ENCODE data around the gene P3R3URF.
A peak's percentile ranks its signal among the peaks of the same experiment; 100 is the strongest.

P3R3URF gene

GRCh38 chr1:46133781-46134350, 42.4 kb downstream of the P3R3URF start:
- Histone ChIP-seq H3K9me3 (ENCODE audit: control insufficient read depth, low read length) (no peaks in the 10 kb centered on the region), H3K4me1 (ENCODE audit: control insufficient read depth, insufficient read depth, low read length) (peaks cover 25% of the 10 kb centered on the region), H3K36me3 (ENCODE audit: control insufficient read depth, insufficient read depth, low read length) (no peaks in the 10 kb centered on the region), H3K27ac (ENCODE audit: insufficient read depth, low read depth, low read length, poor library complexity, severe bottlenecking) (peak overlapping the region; percentile 100), H3K27me3 (ENCODE audit: control insufficient read depth, insufficient read depth, low read length, poor library complexity, severe bottlenecking) (no peaks in the 10 kb centered on the region), H3K4me3 (ENCODE audit: insufficient read depth, low read depth, low read length) (peak overlapping the region; percentile 55)
- WGBS, 2 experiments: 40 to 47% methylated on average over 2 to 3 of the region's 3 CpGs

- no peaks in the 10 kb centered on the region for H3K36me3 ChIP-seq (ENCODE audit: control insufficient read depth, insufficient read depth, low read length)
- peak overlapping the region; percentile 55 for H3K4me3 ChIP-seq (ENCODE audit: insufficient read depth, low read depth, low read length)
- H3K4me1 ChIP-seq (ENCODE audit: control insufficient read depth, insufficient read depth, low read length): peaks cover 26% of the 10 kb centered on the region
- WGBS, 2 experiments: 0% methylated on average over 22 of the region's 22 CpGs
- H3K27me3 ChIP-seq (ENCODE audit: control insufficient read depth, insufficient read depth, low read length, poor library complexity, severe bottlenecking): no peaks in the 10 kb centered on the region
- H3K9me3 ChIP-seq (ENCODE audit: control insufficient read depth, low read length): no peaks in the 10 kb centered on the region
- H3K27ac ChIP-seq (ENCODE audit: insufficient read depth, low read depth, low read length, poor library complexity, severe bottlenecking): peak overlapping the region; percentile 100
Observed at GRCh38 chr1:46133181-46133658, 43.1 kb downstream of the P3R3URF start.

DNA sequence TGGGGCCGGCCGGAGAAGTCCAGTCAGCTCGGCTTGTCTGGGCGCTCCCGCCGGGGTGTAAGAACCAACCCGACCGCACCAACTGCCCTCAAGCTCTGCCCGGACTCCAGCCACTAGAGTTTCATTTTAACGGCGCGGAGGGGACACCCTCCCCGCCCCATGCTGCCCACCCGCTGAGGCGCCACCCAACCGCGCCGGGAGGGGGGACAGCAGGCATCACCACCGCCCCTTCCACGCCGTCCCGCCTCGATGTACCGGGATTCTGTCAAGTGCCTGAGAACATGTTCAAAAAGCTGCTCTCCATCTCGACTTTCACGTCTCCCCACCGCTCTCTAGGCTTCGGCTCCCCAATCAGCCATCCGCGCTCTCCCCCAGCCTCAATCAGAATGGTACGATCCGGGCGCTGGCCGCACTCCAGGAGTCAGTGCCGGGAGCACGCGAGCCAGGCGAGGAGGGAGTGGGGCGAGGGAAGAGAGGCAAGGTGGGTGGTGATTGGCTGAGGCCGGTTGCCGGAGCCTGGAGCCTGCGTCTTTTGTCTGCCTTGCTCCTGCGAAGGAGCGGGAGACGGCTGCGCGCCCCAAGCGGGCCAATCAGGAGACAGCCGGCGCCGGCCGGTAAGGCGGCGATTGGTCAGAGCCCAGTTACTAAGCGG, 43.6 kb downstream of the P3R3URF start, which contains the start of gene PIK3R3:
Gene PIK3R3 (minus strand): TSS at position 101 of the 652 bp plus-strand sequence. CDS start 677 bp downstream, outside the sequence.
- Histone ChIP-seq H3K27ac (ENCODE audit: insufficient read depth, low read depth, low read length, poor library complexity, severe bottlenecking) (peak within 1 kb of the TSS; percentile 100), H3K4me3 (ENCODE audit: insufficient read depth, low read depth, low read length) (peak within 1 kb of the TSS; percentile 75), H3K9me3 (ENCODE audit: control insufficient read depth, low read length) (no peaks in the 10 kb centered on the region), H3K27me3 (ENCODE audit: control insufficient read depth, insufficient read depth, low read length, poor library complexity, severe bottlenecking) (no peaks in the 10 kb centered on the region), H3K4me1 (ENCODE audit: control insufficient read depth, insufficient read depth, low read length) (peaks cover 22% of the 10 kb centered on the region), H3K36me3 (ENCODE audit: control insufficient read depth, insufficient read depth, low read length) (no peaks in the 10 kb centered on the region)
- 0% methylated on average over 55 of the region's 55 CpGs for WGBS, 2 experiments

- Histone ChIP-seq H3K27me3 (ENCODE audit: control insufficient read depth, insufficient read depth, low read length, poor library complexity, severe bottlenecking) (no peaks in the 10 kb centered on the region), H3K4me1 (ENCODE audit: control insufficient read depth, insufficient read depth, low read length) (peaks cover 18% of the 10 kb centered on the region), H3K27ac (ENCODE audit: insufficient read depth, low read depth, low read length, poor library complexity, severe bottlenecking) (peak overlapping the region; percentile 100), H3K9me3 (ENCODE audit: control insufficient read depth, low read length) (no peaks in the 10 kb centered on the region), H3K36me3 (ENCODE audit: control insufficient read depth, insufficient read depth, low read length) (no peaks in the 10 kb centered on the region), H3K4me3 (ENCODE audit: insufficient read depth, low read depth, low read length) (peak overlapping the region; percentile 75)
- WGBS, 2 experiments: 0 to 1% methylated on average over 34 to 35 of the region's 38 CpGs
Observed at GRCh38 chr1:46131712-46132528, 44.4 kb downstream of the P3R3URF start.

GRCh38 chr1:46131093-46131492, 45.2 kb downstream of the P3R3URF start:
- no peaks in the 10 kb centered on the region for H3K36me3 ChIP-seq (ENCODE audit: control insufficient read depth, insufficient read depth, low read length)
- H3K4me3 ChIP-seq (ENCODE audit: insufficient read depth, low read depth, low read length): peak overlapping the region; percentile 75
- H3K9me3 ChIP-seq (ENCODE audit: control insufficient read depth, low read length): no peaks in the 10 kb centered on the region
- H3K4me1 ChIP-seq (ENCODE audit: control insufficient read depth, insufficient read depth, low read length): peaks cover 15% of the 10 kb centered on the region
- 0 to 3% methylated on average over 8 to 9 of the region's 10 CpGs for WGBS, 2 experiments
- H3K27ac ChIP-seq (ENCODE audit: insufficient read depth, low read depth, low read length, poor library complexity, severe bottlenecking): no peak overlapping the region
- H3K27me3 ChIP-seq (ENCODE audit: control insufficient read depth, insufficient read depth, low read length, poor library complexity, severe bottlenecking): no peaks in the 10 kb centered on the region

- no peak overlapping the region for H3K27ac ChIP-seq (ENCODE audit: insufficient read depth, low read depth, low read length, poor library complexity, severe bottlenecking)
- peaks cover 15% of the 10 kb centered on the region for H3K4me1 ChIP-seq (ENCODE audit: control insufficient read depth, insufficient read depth, low read length)
- peak overlapping the region; percentile 75 for H3K4me3 ChIP-seq (ENCODE audit: insufficient read depth, low read depth, low read length)
- no peaks in the 10 kb centered on the region for H3K9me3 ChIP-seq (ENCODE audit: control insufficient read depth, low read length)
- 5 to 6% methylated on average over 4 of the region's 5 CpGs for WGBS, 2 experiments
- no peaks in the 10 kb centered on the region for H3K36me3 ChIP-seq (ENCODE audit: control insufficient read depth, insufficient read depth, low read length)
- no peaks in the 10 kb centered on the region for H3K27me3 ChIP-seq (ENCODE audit: control insufficient read depth, insufficient read depth, low read length, poor library complexity, severe bottlenecking)
Observed at GRCh38 chr1:46130606-46131005, 45.7 kb downstream of the P3R3URF start.

DNA sequence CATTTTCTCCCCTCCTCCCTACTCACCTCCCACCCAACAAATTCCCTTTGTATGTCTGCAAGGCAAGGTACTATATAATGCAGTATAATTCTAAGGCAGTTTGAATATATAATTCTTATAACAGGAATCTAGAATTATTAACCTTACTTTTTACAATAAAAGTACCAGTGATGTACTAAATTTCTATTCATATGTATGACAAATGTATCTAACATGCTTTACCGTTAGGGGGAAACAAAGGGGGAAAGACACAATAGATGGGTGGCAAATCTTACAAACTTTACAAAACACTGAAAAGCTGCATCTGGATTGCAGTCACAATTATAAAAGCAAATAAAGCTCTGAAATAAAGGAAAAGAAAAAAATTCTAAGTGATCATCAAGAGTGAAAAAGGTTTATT, 46.2 kb downstream of the P3R3URF start:
- WGBS, 2 experiments: no CpG with 5 or more reads among the region's 1 CpG
- H3K4me1 ChIP-seq (ENCODE audit: control insufficient read depth, insufficient read depth, low read length): peaks cover 15% of the 10 kb centered on the region
- no peak overlapping the region for H3K27ac ChIP-seq (ENCODE audit: insufficient read depth, low read depth, low read length, poor library complexity, severe bottlenecking)

GRCh38 chr1:46128344-46128743, 47.9 kb downstream of the P3R3URF start:
- Histone ChIP-seq H3K36me3 (ENCODE audit: control insufficient read depth, insufficient read depth, low read length) (no peaks in the 10 kb centered on the region), H3K9me3 (ENCODE audit: control insufficient read depth, low read length) (no peaks in the 10 kb centered on the region), H3K4me3 (ENCODE audit: insufficient read depth, low read depth, low read length) (no peak overlapping the region), H3K4me1 (ENCODE audit: control insufficient read depth, insufficient read depth, low read length) (peaks cover 4% of the 10 kb centered on the region), H3K27ac (ENCODE audit: insufficient read depth, low read depth, low read length, poor library complexity, severe bottlenecking) (no peak overlapping the region), H3K27me3 (ENCODE audit: control insufficient read depth, insufficient read depth, low read length, poor library complexity, severe bottlenecking) (no peaks in the 10 kb centered on the region)
- WGBS, 2 experiments: 96 to 100% methylated on average over 1 to 3 of the region's 3 CpGs

More for the DNA sequence above, 46.2 kb downstream of the P3R3URF start:
- Histone ChIP-seq H3K27me3 (ENCODE audit: control insufficient read depth, insufficient read depth, low read length, poor library complexity, severe bottlenecking) (no peaks in the 10 kb centered on the region), H3K9me3 (ENCODE audit: control insufficient read depth, low read length) (no peaks in the 10 kb centered on the region), H3K36me3 (ENCODE audit: control insufficient read depth, insufficient read depth, low read length) (no peaks in the 10 kb centered on the region), H3K4me3 (ENCODE audit: insufficient read depth, low read depth, low read length) (peak overlapping the region; percentile 75)

All from ectodermal cell (in vitro differentiated cells).